A673 (cell line): ENCODE measurements around the gene CCDC197.

Experiments
- CTCF ChIP-seq: fragments of 300-800, 200-600 bp; sonication (generic); conservative IDR thresholded peaks from 2 replicates; pipeline ENCODE4 v1.5.1; 2017; ENCODE audit warnings: low read depth, mild to moderate bottlenecking, antibody characterized with exemption, low read length, moderate library complexity, mixed read lengths
- EZH2 ChIP-seq: fragments of 200-600 bp; sonication (generic); IDR thresholded peaks from 2 replicates; pipeline ENCODE4 v1.6.1; 2017; ENCODE audit warnings: borderline replicate concordance, low read depth, mild to moderate bottlenecking, mixed read lengths, antibody characterized with exemption, low read length; ENCODE audit not compliant: poor library complexity, severe bottlenecking

GRCh38 chr14:94024549-94024948 lies 27.4 kb downstream of the CCDC197 start:
- TF ChIP-seq CTCF, result no peak
- TF ChIP-seq EZH2, result no peak
